PC-3 (cell line): ENCODE measurements around the gene MFN2. TPM values are rescaled to one million over a fixed set of nuclear protein-coding genes. Genes with fewer than 3 reads are reported as not detected.
"Not testable (repeated sequence)": the region's sequence is repeated elsewhere in the genome, so short reads cannot be mapped to it uniquely, and the experiment has no call there.

Experiments used
- ATAC-seq: fragments of 200-7000 bp; cut with Tn5 transposase; 2 replicates; pipeline ENCODE4 v1.9.1; 2020; ENCODE audit warnings: mild to moderate bottlenecking, moderate library complexity
- BruUV-seq: library from RNA; stranded (reverse); fragments of 400-500 nt; replicated peaks from 2 replicates; lab custom pipeline; 2021; lab: Mats Ljungman, UMichigan
- CTCF ChIA-PET: fragments of 300-600 bp; sonication (Branson Sonifier 250); formaldehyde crosslinking; loops from one replicate; lab custom pipeline; 2022; ENCODE audit warnings: antibody characterized with exemption; lab: Charles Lee
- POLR2A ChIA-PET: fragments of 300-600 bp; sonication (Branson Sonifier 250); formaldehyde crosslinking; loops from one replicate; lab custom pipeline; 2022; ENCODE audit warnings: antibody characterized with exemption; ENCODE audit not compliant: unreplicated experiment; lab: Charles Lee
- DNase-seq: peaks from one replicate; pipeline ENCODE4 v3.0.0-alpha.2; 2015
- H2AFZ ChIP-seq: fragments of 300-600 bp; sonication (generic); 2 replicates; pipeline ENCODE4 v1.6.0; 2016; ENCODE audit warnings: antibody characterized with exemption, low read length
- H3F3A ChIP-seq: fragments of 300-600 bp; sonication (generic); one replicate; pipeline ENCODE4 v1.6.0; 2017; ENCODE audit warnings: antibody characterized with exemption, low read length, control low read depth, mild to moderate bottlenecking; ENCODE audit not compliant: unreplicated experiment
- H3K27ac ChIP-seq: fragments of 300-600 bp; sonication (generic); 2 replicates; pipeline ENCODE4 v1.5.1; 2016; ENCODE audit warnings: mild to moderate bottlenecking, low read length
- H3K27me3 ChIP-seq: fragments of 300-600 bp; sonication (generic); 2 replicates; pipeline ENCODE4 v1.6.1; 2016; ENCODE audit warnings: low read length, mixed read lengths
- H3K36me3 ChIP-seq: fragments of 300-600 bp; sonication (generic); 2 replicates; pipeline ENCODE4 v1.6.1; 2016; ENCODE audit warnings: low read depth, mixed run types, low read length, mixed read lengths
- H3K4me1 ChIP-seq: fragments of 300-600 bp; sonication (generic); 2 replicates; pipeline ENCODE4 v1.5.1; 2016; ENCODE audit warnings: low read length; ENCODE audit not compliant: insufficient read depth
- H3K4me2 ChIP-seq: fragments of 300-600 bp; sonication (generic); 2 replicates; pipeline ENCODE4 v1.6.0; 2016; ENCODE audit warnings: low read length
- H3K4me3 ChIP-seq: fragments of 300-600 bp; sonication (generic); 2 replicates; pipeline ENCODE4 v1.5.1; 2016; ENCODE audit warnings: mild to moderate bottlenecking, low read length, mixed read lengths
- H3K79me2 ChIP-seq: fragments of 300-600 bp; sonication (generic); 2 replicates; pipeline ENCODE4 v1.6.1; 2017; ENCODE audit warnings: low read length, mixed read lengths
- H3K9ac ChIP-seq: fragments of 300-600 bp; sonication (generic); 2 replicates; pipeline ENCODE4 v1.6.0; 2016; ENCODE audit warnings: mild to moderate bottlenecking, low read length
- H3K9me2 ChIP-seq: fragments of 300-600 bp; sonication (generic); replicated peaks from 2 replicates; pipeline ENCODE4 v1.6.1; 2016; ENCODE audit warnings: mixed run types, low read length, mixed read lengths
- H3K9me3 ChIP-seq: fragments of 300-600 bp; sonication (generic); 2 replicates; pipeline ENCODE4 v1.6.1; 2016; ENCODE audit warnings: low read length, mixed read lengths
- H4K20me1 ChIP-seq: fragments of 300-600 bp; sonication (generic); 2 replicates; pipeline ENCODE4 v1.6.1; 2016; ENCODE audit warnings: low read length, mixed read lengths
- EZH2 ChIP-seq: fragments of 300-600 bp; sonication (generic); IDR thresholded peaks from one replicate; pipeline ENCODE4 v1.6.1; 2017; ENCODE audit warnings: antibody characterized with exemption, mild to moderate bottlenecking, low read length; ENCODE audit not compliant: unreplicated experiment
- EZH2phosphoT487 ChIP-seq: fragments of 300-600 bp; sonication (generic); IDR thresholded peaks from 2 replicates; pipeline ENCODE4 v1.6.1; 2018; ENCODE audit warnings: mild to moderate bottlenecking, antibody characterized with exemption, low read length, borderline replicate concordance
- intact Hi-C: fragments of 100-400 bp; cut with micrococcal nuclease; formaldehyde crosslinking; loops from 2 replicates; pipeline ENCODE4 v1.9.0; 2023
- total RNA-seq: library from RNA; depleted of rRNA; stranded (reverse); fragments of >200 nt; gene quantifications from 2 replicates; pipeline ENCODE4 v1.2.3, GENCODE V29; 2014
- TF ChIP-seq, protein P1 (sequence below): fragments of 300-600 bp; sonication (generic); conservative IDR thresholded peaks from 2 replicates; pipeline ENCODE4 v1.5.1; 2017; ENCODE audit warnings: antibody characterized with exemption, low read depth, mild to moderate bottlenecking, low read length

The MFN2 gene
- total RNA-seq, 1 experiment from 2014 or later, result 97.8 TPM

- no peaks in the 10 kb centered on the region for H3K27me3 ChIP-seq
- no peak overlapping the region for H3K4me2 ChIP-seq
- peak; percentile 44 for DNase-seq
- H2AFZ ChIP-seq, result no peak overlapping the region
- H3F3A ChIP-seq, result no peaks in the 10 kb centered on the region
- H3K9ac ChIP-seq, result no peak overlapping the region
- H3K9me3 ChIP-seq, result no peaks in the 10 kb centered on the region
- TF ChIP-seq, protein P1, sequence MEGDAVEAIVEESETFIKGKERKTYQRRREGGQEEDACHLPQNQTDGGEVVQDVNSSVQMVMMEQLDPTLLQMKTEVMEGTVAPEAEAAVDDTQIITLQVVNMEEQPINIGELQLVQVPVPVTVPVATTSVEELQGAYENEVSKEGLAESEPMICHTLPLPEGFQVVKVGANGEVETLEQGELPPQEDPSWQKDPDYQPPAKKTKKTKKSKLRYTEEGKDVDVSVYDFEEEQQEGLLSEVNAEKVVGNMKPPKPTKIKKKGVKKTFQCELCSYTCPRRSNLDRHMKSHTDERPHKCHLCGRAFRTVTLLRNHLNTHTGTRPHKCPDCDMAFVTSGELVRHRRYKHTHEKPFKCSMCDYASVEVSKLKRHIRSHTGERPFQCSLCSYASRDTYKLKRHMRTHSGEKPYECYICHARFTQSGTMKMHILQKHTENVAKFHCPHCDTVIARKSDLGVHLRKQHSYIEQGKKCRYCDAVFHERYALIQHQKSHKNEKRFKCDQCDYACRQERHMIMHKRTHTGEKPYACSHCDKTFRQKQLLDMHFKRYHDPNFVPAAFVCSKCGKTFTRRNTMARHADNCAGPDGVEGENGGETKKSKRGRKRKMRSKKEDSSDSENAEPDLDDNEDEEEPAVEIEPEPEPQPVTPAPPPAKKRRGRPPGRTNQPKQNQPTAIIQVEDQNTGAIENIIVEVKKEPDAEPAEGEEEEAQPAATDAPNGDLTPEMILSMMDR, result peak; percentile 77
- TF ChIP-seq EZH2phosphoT487 (no peak), EZH2 (no peak)
- ATAC-seq, result peak; percentile 93
- intact Hi-C loops, result no loop called here
- BruUV-seq, result no TSS peak
- CTCF ChIA-PET, result no interaction called here
- H3K27ac ChIP-seq, result no peak overlapping the region
- H3K9me2 ChIP-seq, result no peaks in the 10 kb centered on the region
- H3K79me2 ChIP-seq, result no peaks in the 10 kb centered on the region
- H4K20me1 ChIP-seq, result no peaks in the 10 kb centered on the region
- no peak overlapping the region for H3K4me3 ChIP-seq
- H3K36me3 ChIP-seq, result 0 out of 2 replicates have a peak, but pooled peaks cover 4% of the 10 kb centered on the region
- no peaks in the 10 kb centered on the region for H3K4me1 ChIP-seq
- POLR2A ChIA-PET, result no interaction called here
Measured at GRCh38 chr1:12031039-12031980, 51.1 kb downstream of the MFN2 start.

- intact Hi-C loops, result no loop called here
- Histone ChIP-seq H3K27ac (no peak overlapping the region), H3K9me2 (no peaks in the 10 kb centered on the region), H3K4me2 (no peak overlapping the region), H3F3A (no peaks in the 10 kb centered on the region), H4K20me1 (no peaks in the 10 kb centered on the region), H3K4me1 (no peaks in the 10 kb centered on the region), H3K79me2 (no peaks in the 10 kb centered on the region), H3K4me3 (no peak overlapping the region), H3K27me3 (no peaks in the 10 kb centered on the region), H2AFZ (no peak overlapping the region), H3K9me3 (no peaks in the 10 kb centered on the region), H3K36me3 (0 out of 2 replicates have a peak, but pooled peaks cover 4% of the 10 kb centered on the region), H3K9ac (no peak overlapping the region)
- BruUV-seq, result no TSS peak
- DNase-seq (no peak), ATAC-seq (no peak)
- CTCF ChIA-PET, result interaction anchor here (0.6 kb wide), 1 partner anchor 48 kb away, joined by 3 read pairs; no protein-coding TSS in a partner anchor
- TF ChIP-seq, protein P1, result no peak
- TF ChIP-seq EZH2, result no peak
- no peak for TF ChIP-seq EZH2phosphoT487
- POLR2A ChIA-PET, result no interaction called here
Measured at GRCh38 chr1:12032161-12032621, 51.9 kb downstream of the MFN2 start.

- H4K20me1 ChIP-seq, H3K9ac ChIP-seq, POLR2A ChIA-PET, H3K4me2 ChIP-seq, H3K27me3 ChIP-seq, DNase-seq, H3K4me1 ChIP-seq, H3F3A ChIP-seq, H3K36me3 ChIP-seq, H3K9me2 ChIP-seq, BruUV-seq, ATAC-seq, H3K9me3 ChIP-seq, H3K79me2 ChIP-seq, intact Hi-C loops, H3K4me3 ChIP-seq, H2AFZ ChIP-seq, H3K27ac ChIP-seq: not testable (repeated sequence)
- CTCF ChIA-PET, result interaction anchor here (0.8 kb wide), 1 partner anchor 46 kb away, joined by 4 read pairs; no protein-coding TSS in a partner anchor
Measured at GRCh38 chr1:12033441-12033840, 53.2 kb downstream of the MFN2 start.
